OCI-LY7 (cell line): ENCODE results near the gene PRELP. TPM values are rescaled to one million over a fixed set of nuclear protein-coding genes. Genes with fewer than 3 reads are reported as not detected.

Experiments
- BruUV-seq: library from RNA; stranded (reverse); fragments of 400-500 nt; replicated peaks from 2 replicates; lab custom pipeline; 2021; lab: Mats Ljungman, UMichigan
- CTCF ChIA-PET: fragments of 300-600 bp; sonication (Branson Sonifier 250); formaldehyde crosslinking; loops from one replicate; lab custom pipeline; 2022; ENCODE audit warnings: antibody characterized with exemption; ENCODE audit not compliant: unreplicated experiment; lab: Charles Lee
- POLR2A ChIA-PET: fragments of 300-600 bp; sonication (Branson Sonifier 250); formaldehyde crosslinking; loops from one replicate; lab custom pipeline; 2022; ENCODE audit warnings: antibody characterized with exemption; lab: Charles Lee
- DNase-seq: peaks from one replicate; pipeline ENCODE4 v3.0.0-alpha.2; 2015; ENCODE audit warnings: low spot score
- H2AFZ ChIP-seq: fragments of 200-600 bp; sonication (generic), shearing (Covaris generic); 2 replicates; pipeline ENCODE4 v1.6.1; 2014; ENCODE audit warnings: mild to moderate bottlenecking, antibody characterized with exemption, low read length, moderate library complexity
- H3K27ac ChIP-seq: fragments of 200-600 bp; sonication (generic); 2 replicates; pipeline ENCODE4 v1.5.1; 2014; ENCODE audit warnings: mixed run types, low read depth, mild to moderate bottlenecking, moderate library complexity, low read length, inconsistent platforms; ENCODE audit not compliant: poor library complexity, severe bottlenecking
- H3K36me3 ChIP-seq: fragments of 200-600 bp; sonication (generic); 2 replicates; pipeline ENCODE4 v1.6.1; 2014; ENCODE audit warnings: mild to moderate bottlenecking, antibody characterized with exemption, low read length, moderate library complexity, mixed read lengths; ENCODE audit not compliant: insufficient read depth
- H3K4me1 ChIP-seq: fragments of 200-600 bp; sonication (generic); 2 replicates; pipeline ENCODE4 v1.5.1; 2014; ENCODE audit warnings: mild to moderate bottlenecking, low read length; ENCODE audit not compliant: insufficient read depth, poor library complexity, severe bottlenecking
- H3K4me2 ChIP-seq: fragments of 200-600 bp; sonication (generic); 2 replicates; pipeline ENCODE4 v1.6.1; 2014; ENCODE audit warnings: mild to moderate bottlenecking, low read length
- H3K4me3 ChIP-seq: fragments of 200-600 bp; sonication (generic); 2 replicates; pipeline ENCODE4 v1.5.1; 2014; ENCODE audit warnings: mild to moderate bottlenecking, low read depth, low read length; ENCODE audit not compliant: poor library complexity, severe bottlenecking
- H3K79me2 ChIP-seq: fragments of 200-600 bp; sonication (generic); 2 replicates; pipeline ENCODE4 v1.6.1; 2016; ENCODE audit warnings: low read depth, mild to moderate bottlenecking, low read length, moderate library complexity, mixed read lengths; ENCODE audit not compliant: insufficient read depth
- H3K9me2 ChIP-seq: fragments of 200-600 bp; sonication (generic); 2 replicates; pipeline ENCODE4 v1.6.1; 2016; ENCODE audit warnings: mild to moderate bottlenecking, low read length, mixed read lengths; ENCODE audit not compliant: insufficient read depth
- H3K9me3 ChIP-seq: fragments of 200-600 bp; sonication (generic); 2 replicates; pipeline ENCODE4 v1.6.1; 2014; ENCODE audit warnings: mild to moderate bottlenecking, mixed run types, low read length, mixed read lengths
- H4K20me1 ChIP-seq: fragments of 200-600 bp; sonication (generic); 2 replicates; pipeline ENCODE4 v1.6.1; 2014; ENCODE audit warnings: mild to moderate bottlenecking, antibody characterized with exemption, low read length, moderate library complexity, mixed read lengths; ENCODE audit not compliant: insufficient read depth
- EZH2phosphoT487 ChIP-seq: fragments of 200-600 bp; sonication (generic); IDR thresholded peaks from 2 replicates; pipeline ENCODE4 v1.6.1; 2018; ENCODE audit warnings: low read depth, borderline replicate concordance, mild to moderate bottlenecking, mixed run types, antibody characterized with exemption, low read length, moderate library complexity, mixed read lengths
- intact Hi-C: fragments of 100-400 bp; cut with micrococcal nuclease; formaldehyde crosslinking; loops from one replicate; pipeline ENCODE4 v1.10.0; 2022; ENCODE audit not compliant: unreplicated experiment
- total RNA-seq, 2 experiments: library from RNA; depleted of rRNA in 1 of 2; stranded (reverse); fragments of >200 nt in 1 of 2; shearing (Covaris generic) in 1 of 2; gene quantifications; 2 replicates each; pipeline ENCODE4 v1.2.3, GENCODE V29; 2014 to 2022
- TF ChIP-seq, protein P1 (sequence below): fragments of 200-600 bp; sonication (generic); conservative IDR thresholded peaks from 2 replicates; pipeline ENCODE4 v1.5.1; 2014; ENCODE audit warnings: mild to moderate bottlenecking, antibody characterized with exemption, low read length, moderate library complexity, mixed read lengths

Gene PRELP
- total RNA-seq, 2 experiments from 2014 or later, result not detected

DNA sequence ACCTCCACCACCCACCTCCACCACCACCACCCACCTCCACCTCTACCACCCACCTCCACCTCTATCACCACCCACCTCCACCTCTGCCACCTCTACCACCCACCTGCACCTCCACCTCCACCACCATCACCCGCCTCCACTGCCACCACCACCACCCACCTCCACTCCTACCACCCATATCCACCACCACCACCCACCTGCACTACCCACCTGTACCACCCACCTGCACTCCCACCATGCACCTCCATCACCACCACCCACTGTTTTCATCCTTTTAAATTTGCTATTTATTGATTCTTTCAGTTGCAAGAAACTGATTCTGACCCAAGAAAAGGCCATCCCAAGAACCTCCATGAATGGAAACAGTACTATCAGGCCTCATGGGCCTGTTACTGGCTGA is 24.7 kb downstream of the PRELP start:
- CTCF ChIA-PET, result no interaction called here
- no peaks in the 10 kb centered on the region for H3K79me2 ChIP-seq
- no peaks in the 10 kb centered on the region for H3K36me3 ChIP-seq
- H3K4me2 ChIP-seq, result no peak overlapping the region
- no peaks in the 10 kb centered on the region for H4K20me1 ChIP-seq
- intact Hi-C loops, result loop anchor here (5.0 to 10.0 kb wide), 2 partner anchors 355 to 862 kb away; no protein-coding TSS in a partner anchor
- no peaks in the 10 kb centered on the region for H3K9me2 ChIP-seq
- DNase-seq, result no peak
- no peaks in the 10 kb centered on the region for H3K9me3 ChIP-seq
- H2AFZ ChIP-seq, result no peak overlapping the region
- TF ChIP-seq EZH2phosphoT487, result no peak
- TF ChIP-seq, protein P1, sequence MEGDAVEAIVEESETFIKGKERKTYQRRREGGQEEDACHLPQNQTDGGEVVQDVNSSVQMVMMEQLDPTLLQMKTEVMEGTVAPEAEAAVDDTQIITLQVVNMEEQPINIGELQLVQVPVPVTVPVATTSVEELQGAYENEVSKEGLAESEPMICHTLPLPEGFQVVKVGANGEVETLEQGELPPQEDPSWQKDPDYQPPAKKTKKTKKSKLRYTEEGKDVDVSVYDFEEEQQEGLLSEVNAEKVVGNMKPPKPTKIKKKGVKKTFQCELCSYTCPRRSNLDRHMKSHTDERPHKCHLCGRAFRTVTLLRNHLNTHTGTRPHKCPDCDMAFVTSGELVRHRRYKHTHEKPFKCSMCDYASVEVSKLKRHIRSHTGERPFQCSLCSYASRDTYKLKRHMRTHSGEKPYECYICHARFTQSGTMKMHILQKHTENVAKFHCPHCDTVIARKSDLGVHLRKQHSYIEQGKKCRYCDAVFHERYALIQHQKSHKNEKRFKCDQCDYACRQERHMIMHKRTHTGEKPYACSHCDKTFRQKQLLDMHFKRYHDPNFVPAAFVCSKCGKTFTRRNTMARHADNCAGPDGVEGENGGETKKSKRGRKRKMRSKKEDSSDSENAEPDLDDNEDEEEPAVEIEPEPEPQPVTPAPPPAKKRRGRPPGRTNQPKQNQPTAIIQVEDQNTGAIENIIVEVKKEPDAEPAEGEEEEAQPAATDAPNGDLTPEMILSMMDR, result no peak
- H3K4me3 ChIP-seq, result no peak overlapping the region
- POLR2A ChIA-PET, result no interaction called here
- no peaks in the 10 kb centered on the region for H3K4me1 ChIP-seq
- no peak overlapping the region for H3K27ac ChIP-seq
- no TSS peak for BruUV-seq

DNA sequence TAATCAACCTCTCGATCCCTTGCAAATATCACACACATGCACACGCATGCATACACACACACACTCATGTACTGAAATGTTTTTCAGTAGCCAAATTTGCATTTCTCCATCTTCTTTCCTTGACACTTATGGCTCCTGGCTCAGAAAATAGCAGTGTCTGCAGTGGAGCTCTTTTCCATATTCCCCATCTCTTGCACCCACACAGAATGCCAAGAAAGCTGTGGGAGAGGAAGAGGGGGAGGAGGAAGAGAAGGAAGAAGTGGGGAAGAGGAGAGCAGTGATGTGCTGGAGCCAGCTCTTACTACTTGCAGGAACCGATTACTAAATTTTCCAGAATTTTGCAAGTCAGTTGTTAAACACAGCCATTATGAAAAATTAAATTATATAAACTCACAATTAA is 28.2 kb downstream of the PRELP start:
- Histone ChIP-seq H3K36me3 (no peaks in the 10 kb centered on the region), H3K4me3 (no peak overlapping the region), H3K27ac (no peak overlapping the region), H3K4me2 (no peak overlapping the region), H4K20me1 (no peaks in the 10 kb centered on the region), H3K79me2 (no peaks in the 10 kb centered on the region), H3K4me1 (no peaks in the 10 kb centered on the region), H2AFZ (no peak overlapping the region), H3K9me2 (no peaks in the 10 kb centered on the region), H3K9me3 (no peaks in the 10 kb centered on the region)
- DNase-seq, result no peak
- BruUV-seq, result no TSS peak
- TF ChIP-seq, protein P1, result no peak
- TF ChIP-seq EZH2phosphoT487, result no peak
- CTCF ChIA-PET, result interaction anchor here (0.5 to 2.0 kb wide), 2 partner anchors 125 to 198 kb away, joined by 3 to 11 read pairs; no protein-coding TSS in a partner anchor
- intact Hi-C loops, result loop anchor here (1.0 to 10.0 kb wide), 3 partner anchors 198 to 858 kb away; no protein-coding TSS in a partner anchor
- POLR2A ChIA-PET, result no interaction called here
